GM21576 (cell line): Measurements from ENCODE around the gene KLK3.
"Not testable (repeated sequence)": the region's sequence is repeated elsewhere in the genome, so short reads cannot be mapped to it uniquely, and the experiment has no call there.

ENCODE experiments used
- ATAC-seq: cut with Tn5 transposase; IDR thresholded peaks from one replicate; pipeline ENCODE4 v1.9.1; 2021; ENCODE audit warnings: mild to moderate bottlenecking, moderate library complexity; ENCODE audit not compliant: unreplicated experiment

KLK3 gene

DNA sequence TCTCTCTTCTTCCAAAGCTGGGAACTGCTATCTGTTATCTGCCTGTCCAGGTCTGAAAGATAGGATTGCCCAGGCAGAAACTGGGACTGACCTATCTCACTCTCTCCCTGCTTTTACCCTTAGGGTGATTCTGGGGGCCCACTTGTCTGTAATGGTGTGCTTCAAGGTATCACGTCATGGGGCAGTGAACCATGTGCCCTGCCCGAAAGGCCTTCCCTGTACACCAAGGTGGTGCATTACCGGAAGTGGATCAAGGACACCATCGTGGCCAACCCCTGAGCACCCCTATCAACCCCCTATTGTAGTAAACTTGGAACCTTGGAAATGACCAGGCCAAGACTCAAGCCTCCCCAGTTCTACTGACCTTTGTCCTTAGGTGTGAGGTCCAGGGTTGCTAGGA lies 5.1 kb downstream of the KLK3 start:
- no peak for ATAC-seq

DNA sequence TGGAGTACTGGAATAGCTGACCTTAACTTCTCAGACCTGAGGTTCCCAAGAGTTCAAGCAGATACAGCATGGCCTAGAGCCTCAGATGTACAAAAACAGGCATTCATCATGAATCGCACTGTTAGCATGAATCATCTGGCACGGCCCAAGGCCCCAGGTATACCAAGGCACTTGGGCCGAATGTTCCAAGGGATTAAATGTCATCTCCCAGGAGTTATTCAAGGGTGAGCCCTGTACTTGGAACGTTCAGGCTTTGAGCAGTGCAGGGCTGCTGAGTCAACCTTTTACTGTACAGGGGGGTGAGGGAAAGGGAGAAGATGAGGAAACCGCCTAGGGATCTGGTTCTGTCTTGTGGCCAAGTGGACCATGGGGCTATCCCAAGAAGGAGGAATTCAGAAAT lies 6.3 kb downstream of the KLK3 start:
- no peak for ATAC-seq

DNA sequence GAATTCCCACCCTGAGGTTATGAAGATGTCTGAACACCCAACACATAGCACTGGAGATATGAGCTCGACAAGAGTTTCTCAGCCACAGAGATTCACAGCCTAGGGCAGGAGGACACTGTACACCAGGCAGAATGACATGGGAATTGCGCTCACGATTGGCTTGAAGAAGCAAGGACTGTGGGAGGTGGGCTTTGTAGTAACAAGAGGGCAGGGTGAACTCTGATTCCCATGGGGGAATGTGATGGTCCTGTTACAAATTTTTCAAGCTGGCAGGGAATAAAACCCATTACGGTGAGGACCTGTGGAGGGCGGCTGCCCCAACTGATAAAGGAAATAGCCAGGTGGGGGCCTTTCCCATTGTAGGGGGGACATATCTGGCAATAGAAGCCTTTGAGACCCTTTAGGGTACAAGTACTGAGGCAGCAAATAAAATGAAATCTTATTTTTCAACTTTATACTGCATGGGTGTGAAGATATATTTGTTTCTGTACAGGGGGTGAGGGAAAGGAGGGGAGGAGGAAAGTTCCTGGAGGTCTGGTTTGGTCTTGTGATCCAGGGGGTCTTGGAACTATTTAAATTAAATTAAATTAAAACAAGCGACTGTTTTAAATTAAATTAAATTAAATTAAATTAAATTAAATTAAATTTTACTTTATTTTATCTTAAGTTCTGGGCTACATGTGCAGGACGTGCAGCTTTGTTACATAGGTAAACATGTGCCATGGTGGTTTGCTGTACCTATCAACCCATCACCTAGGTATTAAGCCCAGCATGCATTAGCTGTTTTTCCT lies 7.0 kb downstream of the KLK3 start:
- ATAC-seq: no peak

DNA sequence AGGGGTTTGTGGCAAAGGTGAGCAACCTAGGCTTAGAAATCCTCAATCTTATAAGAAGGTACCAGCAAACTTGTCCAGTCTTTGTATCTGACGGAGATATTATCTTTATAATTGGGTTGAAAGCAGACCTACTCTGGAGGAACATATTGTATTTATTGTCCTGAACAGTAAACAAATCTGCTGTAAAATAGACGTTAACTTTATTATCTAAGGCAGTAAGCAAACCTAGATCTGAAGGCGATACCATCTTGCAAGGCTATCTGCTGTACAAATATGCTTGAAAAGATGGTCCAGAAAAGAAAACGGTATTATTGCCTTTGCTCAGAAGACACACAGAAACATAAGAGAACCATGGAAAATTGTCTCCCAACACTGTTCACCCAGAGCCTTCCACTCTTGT lies 14.8 kb downstream of the KLK3 start:
- no peak for ATAC-seq

DNA sequence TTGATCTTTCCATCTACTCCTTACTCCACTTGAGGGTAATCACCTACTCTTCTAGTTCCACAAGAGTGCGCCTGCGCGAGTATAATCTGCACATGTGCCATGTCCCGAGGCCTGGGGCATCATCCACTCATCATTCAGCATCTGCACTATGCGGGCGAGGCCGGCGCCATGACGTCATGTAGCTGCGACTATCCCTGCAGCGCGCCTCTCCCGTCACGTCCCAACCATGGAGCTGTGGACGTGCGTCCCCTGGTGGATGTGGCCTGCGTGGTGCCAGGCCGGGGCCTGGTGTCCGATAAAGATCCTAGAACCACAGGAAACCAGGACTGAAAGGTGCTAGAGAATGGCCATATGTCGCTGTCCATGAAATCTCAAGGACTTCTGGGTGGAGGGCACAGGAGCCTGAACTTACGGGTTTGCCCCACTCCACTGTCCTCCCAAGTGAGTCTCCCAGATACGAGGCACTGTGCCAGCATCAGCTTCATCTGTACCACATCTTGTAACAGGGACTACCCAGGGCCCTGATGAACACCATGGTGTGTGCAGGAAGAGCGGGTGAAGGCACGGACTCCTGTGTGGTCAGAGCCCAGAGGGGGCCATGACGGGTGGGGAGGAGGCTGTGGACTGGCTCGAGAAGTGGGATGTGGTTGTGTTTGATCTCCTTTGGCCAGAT lies 15.8 kb downstream of the KLK3 start:
- no peak for ATAC-seq

DNA sequence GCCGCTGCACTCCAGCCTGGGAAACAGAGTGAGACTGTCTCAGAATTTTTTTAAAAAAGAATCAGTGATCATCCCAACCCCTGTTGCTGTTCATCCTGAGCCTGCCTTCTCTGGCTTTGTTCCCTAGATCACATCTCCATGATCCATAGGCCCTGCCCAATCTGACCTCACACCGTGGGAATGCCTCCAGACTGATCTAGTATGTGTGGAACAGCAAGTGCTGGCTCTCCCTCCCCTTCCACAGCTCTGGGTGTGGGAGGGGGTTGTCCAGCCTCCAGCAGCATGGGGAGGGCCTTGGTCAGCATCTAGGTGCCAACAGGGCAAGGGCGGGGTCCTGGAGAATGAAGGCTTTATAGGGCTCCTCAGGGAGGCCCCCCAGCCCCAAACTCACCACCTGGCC lies 18.3 kb downstream of the KLK3 start, which contains the start of gene KLK2:
KLK2 (plus strand) TSS at position 384 of the 400 bp plus-strand sequence. CDS start 35 bp downstream, outside the sequence.
- no peak for ATAC-seq

DNA sequence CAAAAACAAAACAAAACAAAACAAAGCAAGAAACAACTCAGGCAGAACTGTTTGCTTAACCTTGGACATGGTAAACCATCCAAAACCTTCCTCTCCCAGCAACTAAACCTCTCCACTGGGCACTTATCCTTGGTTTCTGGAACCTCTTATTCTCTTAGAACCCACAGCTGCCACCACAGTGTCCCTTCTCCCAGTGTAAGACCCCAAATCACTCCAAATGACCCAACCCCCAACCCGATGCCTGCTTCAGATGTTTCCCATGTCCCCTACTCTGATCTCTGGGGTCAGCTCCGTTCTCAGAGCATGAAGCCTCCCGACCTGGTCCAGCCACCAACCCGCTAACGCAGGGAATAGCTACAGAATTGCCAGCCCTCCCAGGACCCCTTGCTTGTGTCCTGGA lies 19.5 kb downstream of the KLK3 start:
- no peak for ATAC-seq

DNA sequence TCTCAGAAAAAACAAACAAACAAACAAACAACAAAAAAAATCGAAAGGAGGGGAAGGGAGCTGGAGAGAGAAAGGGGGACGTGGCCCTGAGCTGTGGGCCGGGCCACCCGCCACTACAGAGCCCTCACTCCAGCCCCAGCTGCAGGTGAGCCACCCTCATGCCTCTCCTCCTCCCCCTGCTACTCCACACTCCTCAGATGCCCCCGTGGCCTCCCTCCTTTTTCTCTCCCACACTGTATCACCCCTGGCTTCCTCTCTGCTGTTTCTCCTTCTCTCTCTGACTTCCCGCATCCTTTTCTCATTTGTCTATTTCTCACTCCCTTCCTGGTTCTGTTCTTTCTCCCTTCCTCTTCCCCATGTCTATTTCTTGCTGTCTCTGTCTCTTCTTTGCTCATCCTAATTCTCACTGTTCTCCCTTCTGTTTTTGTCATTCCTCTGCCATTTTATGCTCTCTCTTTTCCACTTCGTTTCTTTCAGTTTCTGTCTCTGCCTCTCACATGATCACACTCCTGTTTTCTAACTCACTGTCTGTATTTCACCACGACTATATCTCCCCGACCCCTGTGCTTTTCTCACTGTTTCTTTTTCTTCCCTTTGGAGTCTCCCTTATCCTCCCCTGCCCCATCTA lies 21.2 kb downstream of the KLK3 start:
- ATAC-seq: no peak

DNA sequence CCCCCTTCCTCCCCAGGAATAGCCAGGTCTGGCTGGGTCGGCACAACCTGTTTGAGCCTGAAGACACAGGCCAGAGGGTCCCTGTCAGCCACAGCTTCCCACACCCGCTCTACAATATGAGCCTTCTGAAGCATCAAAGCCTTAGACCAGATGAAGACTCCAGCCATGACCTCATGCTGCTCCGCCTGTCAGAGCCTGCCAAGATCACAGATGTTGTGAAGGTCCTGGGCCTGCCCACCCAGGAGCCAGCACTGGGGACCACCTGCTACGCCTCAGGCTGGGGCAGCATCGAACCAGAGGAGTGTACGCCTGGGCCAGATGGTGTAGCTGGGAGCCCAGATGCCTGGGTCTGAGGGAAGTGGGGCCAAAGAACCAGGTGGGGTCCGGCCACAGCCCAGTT lies 21.7 kb downstream of the KLK3 start:
- no peak for ATAC-seq

DNA sequence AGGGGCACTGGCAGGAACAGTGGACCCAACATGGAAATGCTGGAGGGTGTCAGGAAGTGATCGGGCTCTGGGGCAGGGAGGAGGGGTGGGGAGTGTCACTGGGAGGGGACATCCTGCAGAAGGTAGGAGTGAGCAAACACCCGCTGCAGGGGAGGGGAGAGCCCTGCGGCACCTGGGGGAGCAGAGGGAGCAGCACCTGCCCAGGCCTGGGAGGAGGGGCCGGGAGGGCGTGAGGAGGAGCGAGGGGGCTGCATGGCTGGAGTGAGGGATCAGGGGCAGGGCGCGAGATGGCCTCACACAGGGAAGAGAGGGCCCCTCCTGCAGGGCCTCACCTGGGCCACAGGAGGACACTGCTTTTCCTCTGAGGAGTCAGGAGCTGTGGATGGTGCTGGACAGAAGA lies 22.6 kb downstream of the KLK3 start:
- no peak for ATAC-seq

DNA sequence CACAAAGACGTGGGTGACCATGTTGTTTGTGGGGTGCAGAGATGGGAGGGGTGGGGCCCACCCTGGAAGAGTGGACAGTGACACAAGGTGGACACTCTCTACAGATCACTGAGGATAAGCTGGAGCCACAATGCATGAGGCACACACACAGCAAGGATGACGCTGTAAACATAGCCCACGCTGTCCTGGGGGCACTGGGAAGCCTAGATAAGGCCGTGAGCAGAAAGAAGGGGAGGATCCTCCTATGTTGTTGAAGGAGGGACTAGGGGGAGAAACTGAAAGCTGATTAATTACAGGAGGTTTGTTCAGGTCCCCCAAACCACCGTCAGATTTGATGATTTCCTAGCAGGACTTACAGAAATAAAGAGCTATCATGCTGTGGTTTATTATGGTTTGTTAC lies 24.1 kb downstream of the KLK3 start:
- ATAC-seq: no peak

DNA sequence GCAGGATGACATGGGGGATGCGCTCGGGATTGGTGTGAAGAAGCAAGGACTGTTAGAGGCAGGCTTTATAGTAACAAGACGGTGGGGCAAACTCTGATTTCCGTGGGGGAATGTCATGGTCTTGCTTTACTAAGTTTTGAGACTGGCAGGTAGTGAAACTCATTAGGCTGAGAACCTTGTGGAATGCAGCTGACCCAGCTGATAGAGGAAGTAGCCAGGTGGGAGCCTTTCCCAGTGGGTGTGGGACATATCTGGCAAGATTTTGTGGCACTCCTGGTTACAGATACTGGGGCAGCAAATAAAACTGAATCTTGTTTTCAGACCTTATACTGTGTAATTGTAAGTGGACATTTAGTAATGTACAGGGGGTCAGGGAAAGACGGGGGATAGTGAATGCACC lies 25.5 kb downstream of the KLK3 start:
- no peak for ATAC-seq

DNA sequence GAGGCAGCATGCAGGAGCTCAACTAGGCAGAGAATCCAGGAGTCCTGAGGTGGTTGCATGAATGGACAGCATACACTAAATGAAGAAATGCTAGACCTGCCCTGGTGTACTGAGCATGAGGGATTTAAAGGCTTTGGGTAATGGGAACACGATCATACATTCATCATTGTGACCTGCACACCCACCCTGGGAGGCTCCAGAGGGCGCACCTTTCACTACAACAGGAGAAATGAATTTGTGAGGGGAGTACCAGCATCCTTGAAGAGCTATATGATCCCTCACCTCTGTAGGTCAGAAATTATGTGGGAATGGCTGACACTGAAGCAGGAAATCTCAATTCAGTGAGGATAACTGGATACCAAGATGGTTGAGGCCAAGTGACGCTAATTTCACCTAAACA lies 27.5 kb downstream of the KLK3 start:
- ATAC-seq: no peak

DNA sequence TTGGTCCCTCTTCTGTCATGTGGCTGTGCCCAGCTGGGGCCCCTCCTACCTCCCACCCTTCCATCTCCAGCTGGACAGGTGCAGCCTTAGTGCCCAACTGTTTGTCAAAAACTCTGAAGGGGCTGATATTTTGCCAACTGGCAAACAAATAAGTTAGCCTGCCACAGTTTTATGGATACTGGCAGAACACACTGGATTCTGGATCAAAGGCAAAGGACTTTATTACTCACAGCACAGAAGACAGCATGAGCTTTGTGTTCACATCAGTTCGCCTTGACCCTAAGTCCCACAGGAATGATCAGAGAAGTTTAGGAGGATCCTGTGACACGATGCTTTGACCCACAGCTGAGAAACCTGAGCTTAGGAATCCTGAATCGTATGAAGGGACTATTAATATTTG lies 34.9 kb downstream of the KLK3 start:
- no peak for ATAC-seq

DNA sequence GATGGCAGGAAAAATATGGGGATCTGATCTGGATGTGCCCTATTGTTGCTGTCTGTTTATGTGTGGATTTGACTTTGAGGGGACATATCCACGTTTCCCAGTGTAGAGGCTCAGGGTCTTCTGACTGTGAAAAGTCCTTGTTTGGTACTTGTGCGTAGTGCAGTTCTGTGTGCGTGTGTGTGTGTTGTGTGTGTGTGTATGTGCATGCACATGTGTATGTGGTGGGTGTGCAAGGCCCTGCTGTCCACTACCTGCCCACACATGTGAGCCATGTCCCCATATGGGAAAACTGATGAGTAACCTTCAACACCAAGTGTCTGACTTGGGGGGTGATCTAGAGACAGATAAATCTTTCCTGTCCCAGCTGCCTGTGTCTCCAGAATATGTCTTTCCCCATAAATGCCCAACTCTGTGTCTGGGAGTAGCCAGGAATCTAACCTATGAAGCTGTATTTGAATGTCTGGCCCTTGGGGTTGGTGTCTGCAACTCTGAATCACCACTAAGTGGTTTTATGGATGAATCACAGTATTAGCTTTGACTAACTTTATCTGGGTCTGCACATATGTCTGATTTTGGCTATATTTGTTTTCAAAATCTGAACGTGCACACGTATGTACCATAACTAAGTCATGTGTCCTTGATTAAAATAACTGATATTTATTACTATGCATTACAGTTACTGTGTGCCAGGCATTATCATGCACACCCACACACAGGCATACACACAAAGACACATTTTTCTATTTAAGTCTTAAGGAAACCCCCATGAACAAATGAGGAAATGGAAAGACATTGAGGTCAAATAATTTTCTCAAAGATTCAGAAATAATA lies 35.9 kb downstream of the KLK3 start:
- no peak for ATAC-seq

DNA sequence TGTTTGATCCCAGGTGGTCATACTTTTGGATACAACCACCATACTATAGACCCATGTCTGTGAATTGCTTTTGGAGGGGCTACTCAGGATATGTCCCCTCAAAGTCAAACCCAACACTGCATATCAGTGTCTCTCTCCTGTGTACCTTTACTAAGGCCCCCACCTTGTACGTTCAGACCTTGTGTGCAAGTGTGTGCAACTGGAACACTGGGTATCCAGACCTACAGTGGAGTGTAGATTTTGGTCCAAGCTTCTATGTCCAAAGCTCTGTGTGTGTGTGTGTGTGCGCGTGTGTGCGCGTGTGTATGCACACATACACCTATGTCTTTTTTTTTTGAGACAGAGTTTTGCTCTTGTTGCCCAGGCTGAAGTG lies 36.5 kb downstream of the KLK3 start:
- no peak for ATAC-seq

DNA sequence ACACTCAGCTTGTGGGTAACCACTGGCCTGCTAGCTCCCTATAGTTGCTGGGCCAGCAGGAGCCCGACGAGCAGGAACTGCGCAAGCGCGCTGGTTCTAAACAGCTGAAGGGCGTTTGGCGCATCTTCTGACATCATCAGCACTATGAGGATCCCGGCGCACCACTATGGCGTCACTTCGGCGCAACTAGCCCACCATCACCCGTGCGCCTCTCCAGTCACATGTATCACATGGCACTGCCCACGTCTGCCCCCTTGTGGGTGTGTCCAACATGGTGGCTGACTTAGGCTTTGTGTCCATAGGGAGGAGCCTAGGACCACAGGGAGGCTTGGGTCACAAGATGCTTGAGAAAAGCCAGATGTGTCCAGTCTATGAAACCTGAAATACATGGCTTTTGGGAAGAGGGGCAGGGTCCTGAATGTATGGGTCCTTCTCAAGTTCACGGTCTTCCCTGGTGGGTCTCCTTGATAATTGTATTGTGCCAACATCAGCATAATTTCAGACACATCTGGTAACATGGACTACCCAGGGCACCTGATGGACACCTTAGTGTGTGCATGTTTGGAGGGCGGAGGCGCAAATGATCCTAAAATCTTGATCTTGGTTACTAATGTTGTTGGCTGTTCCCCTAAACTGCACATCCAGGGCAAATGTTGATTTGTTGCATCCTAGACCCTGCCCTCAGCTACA lies 38.5 kb downstream of the KLK3 start:
- no peak for ATAC-seq

DNA sequence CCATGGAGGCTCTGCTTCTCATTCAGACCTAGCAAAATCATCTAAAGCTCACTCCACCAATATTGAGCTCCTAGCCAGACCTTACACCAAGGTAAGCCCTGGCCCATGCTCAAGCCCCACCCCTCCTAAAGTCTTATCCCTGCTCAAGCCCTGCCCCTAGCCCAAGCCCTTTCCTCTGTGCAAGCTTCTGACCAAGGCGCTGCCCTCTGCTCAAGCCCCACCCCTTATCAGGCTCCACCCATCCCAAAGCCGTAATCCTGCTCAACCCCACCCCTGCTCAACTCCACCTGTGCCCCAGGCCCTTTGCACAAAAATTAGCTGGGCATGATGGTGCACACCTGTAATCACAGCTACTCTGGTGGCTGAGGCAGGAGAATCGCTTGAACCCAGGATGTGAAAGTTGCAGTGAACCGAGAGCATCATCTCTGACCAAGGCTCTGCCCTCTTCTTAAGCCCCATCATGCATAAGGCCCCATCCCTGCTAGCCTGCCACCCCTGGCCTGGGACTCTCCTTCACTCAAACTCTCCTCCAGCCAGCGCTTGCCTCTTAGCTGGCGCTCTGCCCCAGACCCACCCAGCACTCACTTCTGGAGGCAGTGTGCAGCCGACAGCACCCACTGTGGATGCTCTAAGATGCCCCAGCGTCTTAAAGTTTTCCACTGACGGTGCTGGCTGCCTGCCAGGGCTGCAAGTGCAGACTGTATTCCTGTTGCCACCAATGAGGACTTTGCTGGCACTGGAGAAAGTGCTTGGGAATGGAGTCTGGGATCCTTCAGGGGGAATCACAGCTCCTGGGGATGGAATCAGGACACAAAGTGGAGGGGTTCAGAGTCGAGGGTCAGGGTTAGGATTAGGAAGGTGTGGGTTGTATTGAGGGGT lies 40.0 kb downstream of the KLK3 start:
- no peak for ATAC-seq

DNA sequence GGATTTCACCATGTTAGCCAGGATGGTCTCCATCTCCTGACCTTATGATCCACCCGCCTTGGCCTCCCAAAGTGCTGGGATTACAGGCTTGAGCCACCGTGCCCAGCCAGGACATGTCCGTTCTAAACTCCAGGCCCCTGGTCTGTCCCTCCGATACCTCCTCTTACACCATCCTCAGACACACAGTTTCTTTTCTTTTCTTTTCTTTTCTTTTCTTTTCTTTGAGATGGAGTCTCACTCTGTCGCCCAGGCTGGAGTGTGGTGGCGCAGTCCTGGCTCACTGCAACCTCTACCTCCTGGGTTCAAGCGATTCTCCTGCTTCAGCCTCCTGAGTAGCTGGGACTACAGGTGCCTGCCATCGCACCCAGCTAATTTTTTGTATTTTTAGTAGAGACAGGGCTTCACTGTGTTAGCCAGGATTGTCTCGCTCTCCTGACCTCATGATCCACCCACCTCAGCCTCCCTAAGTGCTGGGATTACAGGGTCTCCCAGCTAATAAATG lies 41.4 kb downstream of the KLK3 start:
- ATAC-seq: not testable (repeated sequence)
